H1 (cell line): ENCODE measurements around the gene NTNG2. TPM values are rescaled to one million over a fixed set of nuclear protein-coding genes. Genes with fewer than 3 reads are reported as not detected.

Source experiments
- CTCF ChIA-PET: fragments of 300-600 bp; sonication (Branson Sonifier 250); formaldehyde crosslinking; loops from one replicate; lab custom pipeline; 2021; ENCODE audit not compliant: partially characterized antibody; lab: Charles Lee
- POLR2A ChIA-PET: fragments of 300-600 bp; sonication (Branson Sonifier 250); formaldehyde crosslinking; loops from one replicate; lab custom pipeline; 2021; ENCODE audit warnings: inconsistent platforms; ENCODE audit not compliant: partially characterized antibody; lab: Charles Lee
- DNase-seq, 2 experiments: peaks; one replicate each; pipeline versions ENCODE4 v3.0.0 to v3.0.0-alpha.2; 2010 to 2022; ENCODE audit warnings: low spot score in 2 of 2, low read depth in 1 of 2, mixed read lengths in 1 of 2
- FAIRE-seq: peaks from 2 replicates; lab custom pipeline; 2011; peaks lifted over from hg19 to GRCh38; lab: Jason Lieb, UNC
- H2AFZ ChIP-seq: 2 replicates; pipeline ENCODE4 v1.8.1; 2012; ENCODE audit warnings: low read length, inconsistent platforms
- H2AK5ac ChIP-seq: 2 replicates; pipeline ENCODE4 v1.6.1; 2013; ENCODE audit warnings: low read depth, low read length
- H2BK120ac ChIP-seq: replicated peaks from 2 replicates; pipeline ENCODE3; 2013; ENCODE audit warnings: low read depth, low read length, inconsistent platforms
- H2BK12ac ChIP-seq: 2 replicates; pipeline ENCODE4 v1.6.1; 2013; ENCODE audit warnings: low read depth, low read length
- H2BK15ac ChIP-seq: 2 replicates; pipeline ENCODE4 v1.6.1; 2013; ENCODE audit warnings: low read length
- H2BK20ac ChIP-seq: 2 replicates; pipeline ENCODE4 v1.6.1; 2013; ENCODE audit warnings: low read length
- H2BK5ac ChIP-seq: 2 replicates; pipeline ENCODE4 v1.6.1; 2013; ENCODE audit warnings: low read depth, low read length
- H3K14ac ChIP-seq: 2 replicates; pipeline ENCODE4 v1.6.1; 2013; ENCODE audit warnings: inconsistent platforms; ENCODE audit not compliant: insufficient read length
- H3K18ac ChIP-seq: 2 replicates; pipeline ENCODE4 v1.6.1; 2013; ENCODE audit warnings: low read length; ENCODE audit errors: extremely low read depth
- H3K23ac ChIP-seq: 2 replicates; pipeline ENCODE4 v1.6.1; 2013; ENCODE audit warnings: inconsistent platforms; ENCODE audit not compliant: insufficient read length
- H3K23me2 ChIP-seq: 2 replicates; pipeline ENCODE4 v1.6.1; 2013; ENCODE audit warnings: low read depth, low read length
- H3K27ac ChIP-seq: 2 replicates; pipeline ENCODE4 v1.6.1; 2011; ENCODE audit warnings: low read depth, low read length, inconsistent platforms
- H3K27me3 ChIP-seq, 4 experiments: replicated peaks in 1 of 4; 1 replicate in 1 of 4; 2 replicates in 3 of 4; pipeline versions ENCODE4 v1.6.1 to v1.8.1; 2011 to 2013; ENCODE audit warnings: low read length in 3 of 4, mild to moderate bottlenecking in 3 of 4, inconsistent platforms in 2 of 4, mixed read lengths in 2 of 4, moderate library complexity in 1 of 4; ENCODE audit not compliant: control insufficient read depth in 3 of 4, insufficient read depth in 3 of 4; ENCODE audit errors: extremely low read depth in 1 of 4
- H3K36me3 ChIP-seq, 4 experiments: 2 replicates each; pipeline versions ENCODE4 v1.6.1 to v1.8.1; 2011 to 2013; ENCODE audit warnings: mild to moderate bottlenecking in 4 of 4, low read length in 3 of 4, moderate library complexity in 2 of 4, control low read depth in 1 of 4, inconsistent platforms in 1 of 4; ENCODE audit not compliant: insufficient read depth in 4 of 4, control insufficient read depth in 2 of 4
- H3K4ac ChIP-seq: replicated peaks from 2 replicates; pipeline ENCODE3; 2013; ENCODE audit warnings: low read length, low read depth, mixed read lengths, inconsistent platforms; ENCODE audit not compliant: insufficient read length
- H3K4me1 ChIP-seq, 4 experiments: replicated peaks in 1 of 4; 1 replicate in 1 of 4; 2 replicates in 3 of 4; pipeline versions ENCODE4 v1.6.1 to v1.8.1; 2011 to 2013; ENCODE audit warnings: low read length in 3 of 4, inconsistent platforms in 2 of 4, mixed read lengths in 1 of 4; ENCODE audit not compliant: insufficient read depth in 4 of 4, control insufficient read depth in 3 of 4
- H3K4me2 ChIP-seq, 2 experiments: 2 replicates each; pipeline versions ENCODE4 v1.6.1 to v1.8.1; 2011 to 2013; ENCODE audit warnings: low read depth in 2 of 2, low read length in 2 of 2, control low read depth in 1 of 2, inconsistent platforms in 1 of 2, mild to moderate bottlenecking in 1 of 2; ENCODE audit not compliant: insufficient read depth in 1 of 2
- H3K4me3 ChIP-seq, 4 experiments: fragments of 200-600, 300-600 bp in 1 of 4; sonication (generic), shearing (Covaris generic), sonication (Bioruptor Twin) in 1 of 4; 2 replicates each; pipeline versions ENCODE4 v1.5.1 to v1.8.1; 2011 to 2016; ENCODE audit warnings: low read length in 4 of 4, low read depth in 3 of 4, control low read depth in 2 of 4, inconsistent platforms in 2 of 4, mild to moderate bottlenecking in 2 of 4, mixed read lengths in 1 of 4, moderate library complexity in 1 of 4; ENCODE audit not compliant: insufficient read depth in 2 of 4; ENCODE audit errors: extremely low read depth in 1 of 4
- H3K56ac ChIP-seq: replicated peaks from 2 replicates; pipeline ENCODE3; 2013; ENCODE audit warnings: low read depth, mild to moderate bottlenecking, mixed read lengths, low read length, inconsistent platforms; ENCODE audit not compliant: insufficient read length
- H3K79me1 ChIP-seq: 2 replicates; pipeline ENCODE4 v1.6.1; 2013; ENCODE audit warnings: low read depth, low read length, control low read depth
- H3K79me2 ChIP-seq, 2 experiments: 2 replicates each; pipeline versions ENCODE4 v1.6.1 to v1.8.1; 2012 to 2013; ENCODE audit warnings: low read length in 2 of 2, mild to moderate bottlenecking in 2 of 2, inconsistent platforms in 1 of 2; ENCODE audit not compliant: insufficient read depth in 2 of 2, control insufficient read depth in 1 of 2
- H3K9ac ChIP-seq, 4 experiments: replicated peaks in 1 of 4; 1 replicate in 1 of 4; 2 replicates in 3 of 4; pipeline versions ENCODE4 v1.6.1 to v1.8.1; 2011 to 2013; ENCODE audit warnings: low read depth in 3 of 4, low read length in 3 of 4, control low read depth in 2 of 4, mild to moderate bottlenecking in 2 of 4, moderate library complexity in 2 of 4, inconsistent platforms in 1 of 4; ENCODE audit errors: extremely low read depth in 1 of 4
- H3K9me3 ChIP-seq, 2 experiments: 2 replicates each; pipeline versions ENCODE4 v1.6.1 to v1.8.1; 2012 to 2013; ENCODE audit warnings: mild to moderate bottlenecking in 2 of 2, moderate library complexity in 2 of 2, control low read depth in 1 of 2, inconsistent platforms in 1 of 2, low read depth in 1 of 2, low read length in 1 of 2, mixed read lengths in 1 of 2; ENCODE audit not compliant: insufficient read depth in 2 of 2
- H4K20me1 ChIP-seq, 2 experiments: replicated peaks in 1 of 2; 2 replicates each; pipeline versions ENCODE3 to v1.8.1; 2011 to 2013; ENCODE audit warnings: inconsistent platforms in 2 of 2, low read length in 2 of 2, mild to moderate bottlenecking in 1 of 2; ENCODE audit not compliant: insufficient read depth in 2 of 2, control insufficient read depth in 1 of 2
- H4K5ac ChIP-seq: 2 replicates; pipeline ENCODE4 v1.6.1; 2013; ENCODE audit warnings: low read length, low read depth, mixed read lengths, inconsistent platforms; ENCODE audit not compliant: insufficient read length
- H4K8ac ChIP-seq: 2 replicates; pipeline ENCODE4 v1.8.0; 2013; ENCODE audit warnings: mild to moderate bottlenecking, moderate library complexity, low read length, inconsistent platforms; ENCODE audit not compliant: insufficient read depth; ENCODE audit errors: extremely low read depth
- H4K91ac ChIP-seq: replicated peaks from 2 replicates; pipeline ENCODE3; 2013; ENCODE audit warnings: low read length, mixed read lengths, inconsistent platforms; ENCODE audit not compliant: insufficient read length
- ASH2L ChIP-seq: fragments of 200-600, 300-600 bp; sonication (generic); IDR thresholded peaks from one replicate; pipeline ENCODE4 v1.7.1; 2017; ENCODE audit warnings: low read length
- BRCA1 ChIP-seq: IDR thresholded peaks from 2 replicates; pipeline ENCODE4 v1.6.1; 2012; ENCODE audit warnings: low read depth, low read length, improper control_type of control experiment
- GTF2F1 ChIP-seq: IDR thresholded peaks from 2 replicates; pipeline ENCODE4 v1.6.1; 2012; ENCODE audit warnings: low read depth, low read length, improper control_type of control experiment, borderline replicate concordance
- JUND ChIP-seq: IDR thresholded peaks from 2 replicates; pipeline ENCODE4 v1.6.1; 2011; ENCODE audit warnings: mild to moderate bottlenecking, improper control_type of control experiment, low read length
- NANOG ChIP-seq: IDR thresholded peaks from 2 replicates; pipeline ENCODE4 v1.6.1; 2011; ENCODE audit warnings: low read length, low read depth, mild to moderate bottlenecking, inconsistent platforms; ENCODE audit not compliant: insufficient read depth, poor library complexity, severe bottlenecking
- NRF1 ChIP-seq: IDR thresholded peaks from 2 replicates; pipeline ENCODE4 v1.6.1; 2011; ENCODE audit warnings: mild to moderate bottlenecking, low read depth, low read length, improper control_type of control experiment
- POLR2AphosphoS5 ChIP-seq: IDR thresholded peaks from 2 replicates; pipeline ENCODE4 v1.6.1; 2011; ENCODE audit warnings: low read depth, low read length
- SP2 ChIP-seq: IDR thresholded peaks from 2 replicates; pipeline ENCODE4 v1.6.1; 2012; ENCODE audit warnings: mild to moderate bottlenecking, low read length, inconsistent platforms
- TEAD4 ChIP-seq: IDR thresholded peaks from 2 replicates; pipeline ENCODE4 v1.6.1; 2012; ENCODE audit warnings: low read depth, low read length, inconsistent platforms, mixed read lengths
- WGBS, 2 experiments: shearing (Covaris generic) in 1 of 2; methylation state at CpG; one replicate each; pipeline versions ENCODE4 v1.1.6 to v1.1.7; 2013 to 2015; ENCODE audit warnings: low lambda C conversion rate in 2 of 2, mixed read lengths in 2 of 2, inconsistent platforms in 1 of 2, low coverage in 1 of 2, missing lambda C conversion rate in 1 of 2; ENCODE audit not compliant: insufficient replicate concordance in 2 of 2, insufficient coverage in 1 of 2, insufficient read length in 1 of 2; ENCODE audit errors: extremely low coverage in 1 of 2, missing lambda C conversion rate in 1 of 2; 5-methylcytosine and 5-hydroxymethylcytosine counted together
- polyA plus RNA-seq, 7 experiments: library from polyadenylated mRNA; depleted of rRNA in 3 of 7; stranded (reverse) in 5 of 7; unstranded in 2 of 7; fragments of >200 nt in 5 of 7; fragments of 200-250 nt in 2 of 7; gene quantifications; 1 replicate in 5 of 7; 2 replicates in 1 of 7; 4 replicates in 1 of 7; pipeline versions ENCODE4 v1.2.1 to v1.2.3, GENCODE V29; 2011 to 2013; ENCODE audit warnings: missing spikeins in 2 of 7, mixed read lengths in 2 of 7
- total RNA-seq: library from RNA; stranded (reverse); fragmentation: NEBNext Ultra II Directional; extraction: Animal tissue kit (Norgen Biotek cat#: 25700); gene quantifications from 2 replicates; pipeline ENCODE4 v1.2.1, GENCODE V29; 2021
- TF ChIP-seq, protein P1 (sequence below): IDR thresholded peaks from 2 replicates; pipeline ENCODE4 v1.6.1; 2012; ENCODE audit warnings: inconsistent platforms
- TF ChIP-seq, protein P2 (sequence below): IDR thresholded peaks from 2 replicates; pipeline ENCODE4 v1.6.1; 2011; ENCODE audit warnings: low read length, improper control_type of control experiment

The NTNG2 gene
- total and polyA plus RNA-seq, 2 of the 8 experiments (the other 6 are each of a cell fraction or from before 2014, with no cell fraction given), result 1.4 to 1.5 TPM

DNA sequence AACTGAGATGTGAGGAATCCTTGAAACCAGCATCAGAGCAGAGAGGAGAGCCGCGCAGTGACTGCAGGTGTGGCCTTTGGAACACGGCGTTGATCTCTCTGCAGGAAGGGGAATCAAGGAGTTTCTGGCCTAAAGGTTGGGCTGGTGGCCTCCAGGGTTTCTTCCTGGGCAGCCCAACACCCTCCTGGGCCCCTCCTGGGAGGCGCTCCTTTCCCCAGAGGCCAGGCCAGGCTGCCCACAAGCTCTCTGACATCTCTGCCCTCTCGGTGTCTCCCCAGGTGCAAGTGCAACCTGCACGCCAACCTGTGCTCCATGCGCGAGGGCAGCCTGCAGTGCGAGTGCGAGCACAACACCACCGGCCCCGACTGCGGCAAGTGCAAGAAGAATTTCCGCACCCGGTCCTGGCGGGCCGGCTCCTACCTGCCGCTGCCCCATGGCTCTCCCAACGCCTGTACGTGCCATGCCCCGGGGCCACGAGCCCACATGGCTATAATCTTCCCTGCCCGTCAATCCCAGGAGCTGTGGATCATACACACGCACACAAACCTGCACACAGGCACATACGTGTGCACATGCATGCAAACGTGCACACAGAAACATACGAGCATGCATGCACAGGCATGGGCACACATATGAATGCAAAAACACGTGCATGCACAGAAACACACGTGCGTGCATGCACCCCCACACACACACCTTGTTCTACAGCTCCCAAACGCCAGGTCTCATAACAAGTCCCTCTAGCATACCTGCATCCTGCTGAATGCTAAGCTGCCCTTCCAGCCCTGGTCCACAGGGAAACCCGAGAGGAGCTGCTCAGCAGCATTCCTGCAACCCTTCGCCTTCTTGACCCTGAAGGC lies 64.9 kb downstream of the NTNG2 start:
- Histone ChIP-seq H2BK5ac (no peak overlapping the region), H3K79me1 (no peaks in the 10 kb centered on the region), H4K20me1 (peaks cover 0 to 2% of the 10 kb centered on the region in 2 experiments), H3K27ac (no peak overlapping the region), H2BK120ac (no peak overlapping the region), H3K9ac (no peak overlapping the region), H3K4me2 (no peak overlapping the region), H4K5ac (no peak overlapping the region), H3K79me2 (no peaks in the 10 kb centered on the region), H3K4me3 (no peak overlapping the region), H3K4ac (no peak overlapping the region), H2AFZ (no peak overlapping the region), H3K27me3 (no peaks in the 10 kb centered on the region), H4K91ac (no peak overlapping the region), H3K56ac (no peak overlapping the region), H2AK5ac (no peak overlapping the region), H3K36me3 (no peaks in the 10 kb centered on the region), H2BK15ac (no peak overlapping the region), H2BK12ac (no peak overlapping the region), H3K14ac (no peak overlapping the region), H2BK20ac (no peak overlapping the region), H3K23ac (no peak overlapping the region), H4K8ac (no peak overlapping the region), H3K18ac (no peak overlapping the region), H3K23me2 (no peaks in the 10 kb centered on the region), H3K9me3 (no peaks in the 10 kb centered on the region), H3K4me1 (no peaks in the 10 kb centered on the region; a peak in 1 of 7 replicates)
- FAIRE-seq, result no peak
- 87% methylated on average over 34 of the region's 34 CpGs; no CpG with 5 or more reads in 1 of the 2 experiments for WGBS, 2 experiments
- DNase-seq, result no peak
- CTCF ChIA-PET, result interaction anchor here (0.7 to 16.9 kb wide), 9 partner anchors 11 to 468 kb away, joined by 3 to 370 read pairs (median 4); partner anchors contain the start of gene NTNG2
- POLR2A ChIA-PET, result interaction anchor here (1.2 to 1.6 kb wide), 2 partner anchors 25 to 83 kb away, joined by 3 read pairs; no protein-coding TSS in a partner anchor
- TF ChIP-seq BRCA1 (no peak), NRF1 (no peak), GTF2F1 (no peak), POLR2AphosphoS5 (no peak), TEAD4 (no peak), ASH2L (no peak), SP2 (no peak), NANOG (no peak), JUND (no peak)
- TF ChIP-seq, protein P1, sequence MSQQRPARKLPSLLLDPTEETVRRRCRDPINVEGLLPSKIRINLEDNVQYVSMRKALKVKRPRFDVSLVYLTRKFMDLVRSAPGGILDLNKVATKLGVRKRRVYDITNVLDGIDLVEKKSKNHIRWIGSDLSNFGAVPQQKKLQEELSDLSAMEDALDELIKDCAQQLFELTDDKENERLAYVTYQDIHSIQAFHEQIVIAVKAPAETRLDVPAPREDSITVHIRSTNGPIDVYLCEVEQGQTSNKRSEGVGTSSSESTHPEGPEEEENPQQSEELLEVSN, result no peak
- TF ChIP-seq, protein P2, sequence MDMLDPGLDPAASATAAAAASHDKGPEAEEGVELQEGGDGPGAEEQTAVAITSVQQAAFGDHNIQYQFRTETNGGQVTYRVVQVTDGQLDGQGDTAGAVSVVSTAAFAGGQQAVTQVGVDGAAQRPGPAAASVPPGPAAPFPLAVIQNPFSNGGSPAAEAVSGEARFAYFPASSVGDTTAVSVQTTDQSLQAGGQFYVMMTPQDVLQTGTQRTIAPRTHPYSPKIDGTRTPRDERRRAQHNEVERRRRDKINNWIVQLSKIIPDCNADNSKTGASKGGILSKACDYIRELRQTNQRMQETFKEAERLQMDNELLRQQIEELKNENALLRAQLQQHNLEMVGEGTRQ, result no peak
